Activated T-helper 17 cell treated with anti-CD3 and anti-CD28 coated beads, Interleukin-2, amount 50 U/mL, for 72 hours (primary cell): ENCODE results near the gene GALNT15. TPM values are rescaled to one million over a fixed set of nuclear protein-coding genes. Genes with fewer than 3 reads are reported as not detected.

ENCODE experiments used
- ATAC-seq: fragments of 150-1000 bp; cut with Tn5 transposase; replicated peaks from 2 replicates; pipeline ENCODE4 v1.10.0; 2021; ENCODE audit warnings: mild to moderate bottlenecking, moderate library complexity
- H3K27ac Mint-ChIP-seq: one replicate; pipeline ENCODE4 v1.8.0; 2022; ENCODE audit warnings: mixed read lengths
- H3K27me3 Mint-ChIP-seq: one replicate; pipeline ENCODE4 v1.8.0; 2022; ENCODE audit warnings: mixed read lengths
- H3K36me3 Mint-ChIP-seq: one replicate; pipeline ENCODE4 v1.8.0; 2022; ENCODE audit warnings: low read depth, mild to moderate bottlenecking, mixed read lengths
- H3K4me1 Mint-ChIP-seq: one replicate; pipeline ENCODE4 v1.8.0; 2022; ENCODE audit warnings: mixed read lengths
- H3K4me3 Mint-ChIP-seq: one replicate; pipeline ENCODE4 v1.8.0; 2022; ENCODE audit warnings: mild to moderate bottlenecking, mixed read lengths
- H3K9me3 Mint-ChIP-seq: one replicate; pipeline ENCODE4 v1.8.0; 2022; ENCODE audit warnings: mixed read lengths
- total RNA-seq, 2 donors: library from RNA; stranded (reverse); gene quantifications; one replicate each; pipeline ENCODE4 v1.2.3, GENCODE V29; 2022

The GALNT15 gene
- total RNA-seq, 2 donors from 2014 or later = 0.22 TPM; not detected in 1

DNA sequence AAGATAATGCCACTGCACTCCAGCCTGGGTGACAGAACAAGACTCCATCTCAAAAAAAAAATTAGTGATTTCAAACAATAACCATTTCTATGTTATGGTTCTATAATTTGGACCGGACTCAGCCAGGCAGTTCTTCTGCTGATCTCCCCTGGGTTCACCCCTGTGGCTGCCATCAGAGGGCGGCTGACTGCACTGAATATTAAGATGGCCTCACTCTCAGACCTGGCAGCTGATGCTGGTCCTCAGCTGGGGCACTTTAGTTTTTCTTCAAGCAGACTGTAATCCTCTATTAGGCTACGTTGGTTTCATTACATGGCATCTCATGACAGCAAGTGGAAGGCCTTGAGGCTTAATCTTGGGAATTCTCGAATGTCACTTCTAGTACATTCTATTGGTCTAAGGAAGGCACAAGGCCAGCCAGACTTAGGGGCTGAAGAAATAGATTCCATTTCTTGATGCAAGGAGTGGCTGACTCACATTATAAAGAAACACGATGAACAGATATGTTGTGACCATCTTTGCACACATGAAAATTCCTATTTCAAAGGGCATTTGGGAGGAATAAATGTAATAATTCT lies 12.8 kb downstream of the GALNT15 start:
- H3K4me1 Mint-ChIP-seq = peaks cover 5% of the 10 kb centered on the region

DNA sequence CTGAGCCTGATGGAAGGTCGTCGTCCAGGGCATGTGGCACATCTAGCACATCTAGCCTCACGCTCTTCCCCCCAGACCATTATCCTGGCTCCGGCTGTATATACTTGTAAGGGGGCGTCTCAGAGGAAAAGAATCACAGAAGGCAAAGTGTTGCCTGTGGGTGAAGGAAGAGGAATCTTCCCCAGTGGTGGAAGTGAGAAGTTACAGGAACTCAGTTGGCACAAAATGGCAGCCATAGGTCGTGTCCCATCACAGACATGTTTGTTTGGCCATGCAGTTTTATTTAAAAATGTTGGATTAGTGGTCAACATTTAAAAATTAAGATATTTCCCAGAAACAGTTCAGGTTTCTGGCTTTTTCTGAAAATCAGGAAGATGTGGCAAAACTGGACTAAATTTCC lies 13.6 kb downstream of the GALNT15 start:
- H3K4me3 Mint-ChIP-seq = no peak overlapping the region
- no peaks in the 10 kb centered on the region for H3K9me3 Mint-ChIP-seq
- peaks cover 4% of the 10 kb centered on the region for H3K27me3 Mint-ChIP-seq
- ATAC-seq = no peak
- peaks cover 5% of the 10 kb centered on the region for H3K4me1 Mint-ChIP-seq
- no peaks in the 10 kb centered on the region for H3K36me3 Mint-ChIP-seq
- no peak overlapping the region for H3K27ac Mint-ChIP-seq

More for the DNA sequence above, 12.8 kb downstream of the GALNT15 start:
- H3K36me3 Mint-ChIP-seq = no peaks in the 10 kb centered on the region
- H3K27ac Mint-ChIP-seq = no peak overlapping the region
- H3K4me3 Mint-ChIP-seq = no peak overlapping the region
- no peaks in the 10 kb centered on the region for H3K9me3 Mint-ChIP-seq
- H3K27me3 Mint-ChIP-seq = peaks cover 4% of the 10 kb centered on the region
- no peak for ATAC-seq

- Mint-ChIP-seq H3K36me3 (no peaks in the 10 kb centered on the region), H3K9me3 (no peaks in the 10 kb centered on the region), H3K27ac (no peak overlapping the region), H3K4me3 (no peak overlapping the region), H3K27me3 (peaks cover 4% of the 10 kb centered on the region), H3K4me1 (peaks cover 5% of the 10 kb centered on the region)
- ATAC-seq = no peak
Measured at GRCh38 chr3:16189201-16189600, 14.7 kb downstream of the GALNT15 start.

GRCh38 chr3:16190704-16191103 lies 16.2 kb downstream of the GALNT15 start:
- Mint-ChIP-seq H3K9me3 (no peaks in the 10 kb centered on the region), H3K4me3 (no peak overlapping the region), H3K4me1 (peaks cover 5% of the 10 kb centered on the region), H3K36me3 (no peaks in the 10 kb centered on the region), H3K27me3 (peaks cover 8% of the 10 kb centered on the region), H3K27ac (no peak overlapping the region)
- no peak for ATAC-seq

DNA sequence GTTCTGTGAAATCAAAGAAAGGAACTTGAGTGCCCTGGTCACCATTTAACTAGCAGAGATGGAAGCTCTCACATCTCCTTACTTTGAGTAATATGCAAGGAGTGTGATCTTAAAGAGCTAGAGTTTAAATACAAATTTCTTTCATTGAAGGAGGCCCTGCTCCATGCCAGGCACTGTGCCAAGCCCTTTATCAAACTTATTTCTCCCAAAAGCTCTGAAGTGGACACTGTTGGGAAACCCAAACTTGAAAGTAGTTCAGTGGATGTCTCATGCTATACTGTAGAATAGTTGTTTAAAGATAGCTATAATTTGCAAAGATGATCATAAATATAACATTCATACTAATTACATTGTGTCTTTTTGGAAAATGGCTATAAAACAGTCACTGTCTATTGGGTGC lies 17.1 kb downstream of the GALNT15 start:
- no peak overlapping the region for H3K27ac Mint-ChIP-seq
- no peak overlapping the region for H3K4me3 Mint-ChIP-seq
- peaks cover 2% of the 10 kb centered on the region for H3K4me1 Mint-ChIP-seq
- H3K36me3 Mint-ChIP-seq = no peaks in the 10 kb centered on the region
- H3K27me3 Mint-ChIP-seq = peaks cover 8% of the 10 kb centered on the region
- ATAC-seq = no peak
- no peaks in the 10 kb centered on the region for H3K9me3 Mint-ChIP-seq

GRCh38 chr3:16192176-16192811 lies 17.8 kb downstream of the GALNT15 start:
- H3K27ac Mint-ChIP-seq = no peak overlapping the region
- H3K27me3 Mint-ChIP-seq = peaks cover 8% of the 10 kb centered on the region
- ATAC-seq = no peak
- H3K4me1 Mint-ChIP-seq = no peaks in the 10 kb centered on the region
- no peaks in the 10 kb centered on the region for H3K36me3 Mint-ChIP-seq
- H3K9me3 Mint-ChIP-seq = no peaks in the 10 kb centered on the region
- H3K4me3 Mint-ChIP-seq = no peak overlapping the region

DNA sequence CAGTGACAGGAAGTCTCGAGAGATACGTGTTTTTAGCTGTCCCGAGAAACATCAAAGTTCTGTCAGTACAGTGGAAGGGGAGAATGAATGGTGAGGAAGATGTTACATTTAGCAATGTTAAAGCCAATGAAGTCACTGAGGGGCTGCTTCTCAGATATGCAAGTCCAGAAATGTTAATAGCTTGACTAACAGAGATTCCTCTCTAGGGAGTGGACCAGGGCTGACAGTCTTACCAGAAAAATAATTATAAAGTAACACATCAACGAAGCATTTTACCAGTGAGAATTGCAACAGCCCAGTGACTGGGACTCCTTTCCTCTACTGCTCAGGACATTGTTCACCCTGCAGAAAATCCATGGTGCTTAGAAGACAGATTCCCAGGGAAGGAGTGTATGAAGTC lies 23.9 kb downstream of the GALNT15 start:
- Mint-ChIP-seq H3K27me3 (peaks cover 20% of the 10 kb centered on the region), H3K4me3 (no peak overlapping the region), H3K9me3 (no peaks in the 10 kb centered on the region), H3K36me3 (no peaks in the 10 kb centered on the region), H3K4me1 (peaks cover 14% of the 10 kb centered on the region), H3K27ac (no peak overlapping the region)
- no peak for ATAC-seq

- H3K27me3 Mint-ChIP-seq = peaks cover 25% of the 10 kb centered on the region
Measured at GRCh38 chr3:16199769-16200168, 25.3 kb downstream of the GALNT15 start.

GRCh38 chr3:16200411-16200810 lies 25.9 kb downstream of the GALNT15 start:
- Mint-ChIP-seq H3K4me1 (peaks cover 25% of the 10 kb centered on the region), H3K27ac (peak overlapping the region; percentile 82), H3K4me3 (peak overlapping the region; percentile 48), H3K9me3 (no peaks in the 10 kb centered on the region), H3K27me3 (peaks cover 25% of the 10 kb centered on the region), H3K36me3 (no peaks in the 10 kb centered on the region)
- peak; percentile 79 for ATAC-seq

More at GRCh38 chr3:16199769-16200168, 25.3 kb downstream of the GALNT15 start:
- Mint-ChIP-seq H3K4me1 (peaks cover 22% of the 10 kb centered on the region), H3K36me3 (no peaks in the 10 kb centered on the region), H3K9me3 (no peaks in the 10 kb centered on the region), H3K27ac (peak overlapping the region; percentile 82), H3K4me3 (peak overlapping the region; percentile 48)
- peak; percentile 61 for ATAC-seq

DNA sequence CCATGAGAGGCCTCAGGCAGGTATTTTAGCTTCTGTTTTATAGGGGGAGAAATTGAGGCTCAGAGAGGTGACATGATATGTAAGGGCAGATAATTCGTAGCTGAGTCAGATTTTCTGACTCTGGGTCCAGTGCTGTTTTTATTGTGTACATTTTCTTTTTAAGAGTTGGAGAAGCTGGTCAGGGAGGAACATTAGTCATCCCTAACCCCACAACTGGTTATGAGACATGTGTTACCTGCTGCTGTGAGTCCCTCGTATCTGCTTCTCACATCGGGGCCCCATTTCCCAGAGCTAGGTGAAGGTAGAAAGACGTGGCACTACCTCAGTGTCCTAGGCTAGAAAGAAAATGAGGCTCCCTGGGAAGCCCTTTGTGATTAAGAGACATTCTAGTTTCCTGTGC lies 28.6 kb downstream of the GALNT15 start:
- Mint-ChIP-seq H3K9me3 (no peaks in the 10 kb centered on the region), H3K27ac (peak overlapping the region; percentile 87), H3K36me3 (no peaks in the 10 kb centered on the region), H3K4me3 (peak overlapping the region; percentile 56), H3K4me1 (peaks cover 30% of the 10 kb centered on the region), H3K27me3 (peaks cover 23% of the 10 kb centered on the region)
- peak; percentile 72 for ATAC-seq

DNA sequence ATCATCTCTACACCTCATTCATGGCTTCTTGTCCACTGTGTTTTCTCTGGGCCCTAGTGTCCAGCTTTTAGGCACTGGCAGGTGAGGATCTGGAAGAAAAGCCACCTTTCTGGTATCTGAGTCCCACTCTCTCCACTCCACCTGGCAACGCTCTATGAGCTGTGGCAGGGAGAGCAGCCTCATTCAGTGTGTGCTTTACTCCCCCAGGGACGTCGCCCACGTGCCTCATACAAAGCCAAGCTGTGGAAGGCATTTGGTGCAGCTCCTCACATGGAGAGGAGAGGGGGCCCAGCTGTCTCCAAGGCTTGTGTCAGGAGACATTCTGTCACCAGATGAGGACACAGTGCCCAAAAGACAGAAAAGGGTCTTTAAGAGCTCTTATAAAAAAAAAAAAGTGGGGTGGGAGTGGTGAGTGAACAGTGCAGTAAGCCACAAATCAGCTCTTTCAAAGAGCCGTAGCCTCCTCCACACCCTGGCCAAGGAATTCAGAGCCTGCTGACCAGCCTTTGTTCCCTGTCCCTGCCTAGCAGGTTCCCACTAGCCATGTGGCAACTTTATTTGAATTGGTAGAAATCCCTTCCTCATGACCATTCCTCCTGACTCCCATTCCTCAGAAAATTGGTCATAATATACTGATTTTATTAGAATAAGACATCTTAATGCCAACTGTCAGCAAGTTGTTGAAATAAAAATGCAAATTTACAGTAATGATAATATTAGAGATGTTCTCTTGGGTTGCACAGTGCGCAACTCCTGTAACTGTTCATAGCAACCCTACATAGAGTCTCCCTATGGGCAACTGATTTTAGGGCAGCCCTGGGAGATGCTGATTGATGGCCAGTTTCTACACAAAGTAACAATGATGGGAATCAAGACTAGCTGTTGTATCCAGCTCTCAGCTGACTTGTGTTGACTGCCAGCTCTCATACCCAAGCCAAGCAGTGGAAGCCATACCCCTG lies 29.5 kb downstream of the GALNT15 start:
- Mint-ChIP-seq H3K9me3 (no peaks in the 10 kb centered on the region), H3K36me3 (no peaks in the 10 kb centered on the region)

DNA sequence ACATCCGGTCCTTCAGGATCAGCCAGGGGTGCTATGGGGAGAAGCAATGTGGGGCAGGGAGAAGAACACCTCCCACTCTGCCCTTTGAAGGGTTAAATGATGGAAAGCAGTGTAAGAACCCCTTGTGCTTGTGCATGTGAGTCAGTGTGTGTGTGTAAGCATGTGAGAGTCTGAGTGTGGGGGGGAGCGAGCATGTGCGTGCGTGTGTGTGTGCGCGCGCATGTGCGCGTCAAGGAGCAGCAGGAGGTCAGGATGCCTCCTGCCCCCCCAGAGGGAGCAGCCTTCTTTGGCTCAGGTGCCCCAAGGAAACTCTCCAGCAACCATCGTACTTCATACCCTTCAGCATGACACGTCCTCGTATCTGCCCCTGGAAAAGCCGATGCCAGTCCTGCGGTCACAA lies 30.3 kb downstream of the GALNT15 start:
- no peak for ATAC-seq

More for the DNA sequence above, 29.5 kb downstream of the GALNT15 start:
- Mint-ChIP-seq H3K4me1 (peaks cover 30% of the 10 kb centered on the region), H3K27me3 (peaks cover 20% of the 10 kb centered on the region), H3K27ac (peak overlapping the region; percentile 87), H3K4me3 (peak overlapping the region; percentile 56)
- ATAC-seq = no peak

DNA sequence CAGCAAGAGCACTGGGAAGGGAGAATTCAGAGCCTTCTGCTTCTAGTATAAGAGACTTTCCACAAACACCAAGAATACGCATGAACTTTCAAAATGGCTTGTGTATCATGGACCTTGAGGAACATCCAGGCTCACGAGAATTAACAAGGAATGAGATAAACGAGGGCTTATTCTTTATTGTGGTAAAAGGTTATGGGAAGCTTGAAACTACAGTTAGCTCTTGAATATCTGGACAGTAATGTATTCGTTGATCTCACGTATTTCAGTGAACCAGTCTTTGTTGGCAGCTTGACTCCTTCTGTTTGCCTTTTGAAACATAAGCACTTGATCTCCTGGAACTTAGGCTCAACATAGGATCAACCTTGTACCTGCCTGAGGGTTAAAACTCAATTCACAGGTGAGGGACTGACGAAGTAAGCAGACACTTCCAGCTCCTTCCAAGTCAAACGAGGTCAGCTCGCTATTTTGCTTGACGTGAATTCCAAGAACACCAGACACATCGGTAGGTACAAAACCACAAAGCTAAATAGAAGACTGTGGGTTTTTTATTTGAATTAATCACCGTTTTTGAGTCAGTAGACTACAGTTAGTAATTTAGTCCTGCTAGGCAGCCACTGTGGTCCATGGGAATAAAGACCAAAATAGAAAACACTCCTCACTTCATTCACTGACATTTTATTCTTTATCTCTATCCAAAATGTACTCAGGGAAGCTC lies 30.8 kb downstream of the GALNT15 start:
- Mint-ChIP-seq H3K4me3 (peak overlapping the region; percentile 40), H3K27ac (peak overlapping the region; percentile 73), H3K9me3 (no peaks in the 10 kb centered on the region), H3K36me3 (no peaks in the 10 kb centered on the region), H3K4me1 (peaks cover 23% of the 10 kb centered on the region), H3K27me3 (peaks cover 20% of the 10 kb centered on the region)
- peak; percentile 71 for ATAC-seq

More for the DNA sequence above, 30.3 kb downstream of the GALNT15 start:
- peak overlapping the region; percentile 40 for H3K4me3 Mint-ChIP-seq
- peak overlapping the region; percentile 73 for H3K27ac Mint-ChIP-seq
- H3K4me1 Mint-ChIP-seq = peaks cover 29% of the 10 kb centered on the region
- H3K27me3 Mint-ChIP-seq = peaks cover 20% of the 10 kb centered on the region
- H3K36me3 Mint-ChIP-seq = no peaks in the 10 kb centered on the region
- H3K9me3 Mint-ChIP-seq = no peaks in the 10 kb centered on the region

GRCh38 chr3:16207031-16207430 lies 32.6 kb downstream of the GALNT15 start:
- Mint-ChIP-seq H3K4me3 (no peak overlapping the region), H3K36me3 (no peaks in the 10 kb centered on the region), H3K4me1 (peaks cover 20% of the 10 kb centered on the region), H3K27me3 (peaks cover 16% of the 10 kb centered on the region), H3K27ac (no peak overlapping the region), H3K9me3 (no peaks in the 10 kb centered on the region)
- no peak for ATAC-seq
